CD14-positive monocyte (primary cell): ENCODE measurements around the gene APP. TPM values are rescaled to one million over a fixed set of nuclear protein-coding genes. Genes with fewer than 3 reads are reported as not detected.
A peak's percentile ranks its signal among the peaks of the same experiment; 100 is the strongest.

Source experiments
- DNase-seq, 3 donors: peaks; one replicate each; pipeline ENCODE4 v3.0.0-alpha.2; 2011 to 2022
- H2AFZ ChIP-seq: 2 replicates; pipeline ENCODE4 v1.6.0; 2012; ENCODE audit warnings: mild to moderate bottlenecking, low read depth, low read length, inconsistent platforms; ENCODE audit not compliant: insufficient read depth, poor library complexity, severe bottlenecking
- H3K27ac ChIP-seq, 2 donors: 1 replicate in 1 of 2; 2 replicates in 1 of 2; pipeline ENCODE4 v1.5.1; 2012 to 2013; ENCODE audit warnings: low read length in 2 of 2, control low read depth in 1 of 2, inconsistent platforms in 1 of 2, low read depth in 1 of 2, mild to moderate bottlenecking in 1 of 2
- H3K27me3 ChIP-seq, 2 donors: one replicate each; pipeline versions ENCODE4 v1.6.0 to v1.6.1; 2011 to 2013; ENCODE audit warnings: low read length in 2 of 2; ENCODE audit not compliant: control insufficient read depth in 2 of 2, insufficient read depth in 2 of 2
- H3K36me3 ChIP-seq, 2 donors: replicated peaks in 1 of 2; 1 replicate in 1 of 2; 2 replicates in 1 of 2; pipeline versions ENCODE4 v1.5.1 to v1.6.1; 2012 to 2013; ENCODE audit warnings: low read length in 2 of 2, control low read depth in 1 of 2, inconsistent platforms in 1 of 2, mild to moderate bottlenecking in 1 of 2; ENCODE audit not compliant: insufficient read depth in 2 of 2, control insufficient read depth in 1 of 2
- H3K4me1 ChIP-seq, 2 donors: 1 replicate in 1 of 2; 2 replicates in 1 of 2; pipeline versions ENCODE4 v1.5.1 to v1.6.1; 2012 to 2013; ENCODE audit warnings: low read length in 2 of 2, control low read depth in 1 of 2, inconsistent platforms in 1 of 2, mild to moderate bottlenecking in 1 of 2, moderate library complexity in 1 of 2; ENCODE audit not compliant: insufficient read depth in 2 of 2, control insufficient read depth in 1 of 2
- H3K4me2 ChIP-seq: replicated peaks from 2 replicates; pipeline ENCODE3; 2012; ENCODE audit warnings: low read length, moderate library complexity, mild to moderate bottlenecking; ENCODE audit not compliant: poor library complexity, severe bottlenecking; ENCODE audit errors: extremely low read depth
- H3K4me3 ChIP-seq, 3 experiments: fragments of 200-600 bp in 1 of 3; sonication (generic) in 1 of 3; replicated peaks in 1 of 3; 1 replicate in 2 of 3; 2 replicates in 1 of 3; pipeline ENCODE4 v1.5.1; 2011 to 2013; ENCODE audit warnings: low read length in 3 of 3, mild to moderate bottlenecking in 3 of 3, control low read depth in 2 of 3, low read depth in 2 of 3, inconsistent platforms in 1 of 3, moderate library complexity in 1 of 3
- H3K79me2 ChIP-seq: 2 replicates; pipeline ENCODE4 v1.6.0; 2012; ENCODE audit warnings: mild to moderate bottlenecking, control low read depth, inconsistent platforms, low read length, moderate library complexity; ENCODE audit not compliant: insufficient read depth
- H3K9ac ChIP-seq: 2 replicates; pipeline ENCODE4 v1.6.0; 2017; ENCODE audit warnings: low read length, mild to moderate bottlenecking; ENCODE audit not compliant: insufficient read depth, poor library complexity, severe bottlenecking
- H3K9me3 ChIP-seq, 2 donors: replicated peaks in 1 of 2; 1 replicate in 1 of 2; 2 replicates in 1 of 2; pipeline versions ENCODE4 v1.5.1 to v1.6.1; 2012 to 2013; ENCODE audit warnings: low read length in 2 of 2, control low read depth in 1 of 2; ENCODE audit not compliant: control insufficient read depth in 1 of 2, insufficient read depth in 1 of 2
- H4K20me1 ChIP-seq: 2 replicates; pipeline ENCODE4 v1.6.0; 2012; ENCODE audit warnings: mild to moderate bottlenecking, low read length, control low read depth, moderate library complexity; ENCODE audit not compliant: insufficient read depth
- H3K27ac Mint-ChIP-seq, 7 donors: one replicate each; pipeline ENCODE4 v1.8.0; 2020; ENCODE audit warnings: mild to moderate bottlenecking in 7 of 7, mixed read lengths in 7 of 7, moderate library complexity in 6 of 7, inconsistent platforms in 2 of 7
- H3K27me3 Mint-ChIP-seq, 3 donors: one replicate each; pipeline ENCODE4 v1.8.0; 2021 to 2022; ENCODE audit warnings: low read depth in 3 of 3, mild to moderate bottlenecking in 3 of 3, mixed read lengths in 3 of 3, moderate library complexity in 3 of 3, inconsistent platforms in 1 of 3
- H3K36me3 Mint-ChIP-seq, 2 donors: one replicate each; pipeline ENCODE4 v1.8.0; 2020; ENCODE audit warnings: mixed read lengths in 2 of 2, inconsistent platforms in 1 of 2, mild to moderate bottlenecking in 1 of 2
- H3K4me1 Mint-ChIP-seq: one replicate; pipeline ENCODE4 v1.8.0; 2020; ENCODE audit warnings: mild to moderate bottlenecking, mixed read lengths
- H3K4me3 Mint-ChIP-seq, 2 donors: one replicate each; pipeline ENCODE4 v1.8.0; 2020; ENCODE audit warnings: mild to moderate bottlenecking in 2 of 2, mixed read lengths in 2 of 2, moderate library complexity in 1 of 2
- H3K9me3 Mint-ChIP-seq, 7 donors: one replicate each; pipeline ENCODE4 v1.8.0; 2020 to 2022; ENCODE audit warnings: mixed read lengths in 7 of 7, mild to moderate bottlenecking in 6 of 7, moderate library complexity in 6 of 7, inconsistent platforms in 2 of 7
- CTCF ChIP-seq: fragments of 200-600 bp; IDR thresholded peaks from one replicate; pipeline ENCODE4 v1.8.0; 2022; ENCODE audit warnings: antibody characterized with exemption, mild to moderate bottlenecking
- WGBS: methylation state at CpG from one replicate; pipeline ENCODE4 v1.1.5; 2013; ENCODE audit warnings: missing lambda C conversion rate; ENCODE audit not compliant: insufficient coverage; 5-methylcytosine and 5-hydroxymethylcytosine counted together
- intact Hi-C, 2 donors: fragments of 100-400 bp; cut with micrococcal nuclease; formaldehyde crosslinking; loops; one replicate each; pipeline versions ENCODE4 v1.15.0 to v1.15.1; 2023
- polyA plus RNA-seq, 3 donors: library from polyadenylated mRNA; depleted of rRNA in 1 of 3; unstranded in 2 of 3; stranded (reverse) in 1 of 3; fragments of 300-500 nt in 2 of 3; fragments of >200 nt in 1 of 3; fragmentation: Illumina TruSeq in 2 of 3; gene quantifications; 1 replicate in 2 of 3; 2 replicates in 1 of 3; pipeline ENCODE4 v1.2.3, GENCODE V29; 2012 to 2021

The APP gene
- polyA plus RNA-seq, 3 donors, result 28.0 to 118 (median 35.1) TPM

DNA sequence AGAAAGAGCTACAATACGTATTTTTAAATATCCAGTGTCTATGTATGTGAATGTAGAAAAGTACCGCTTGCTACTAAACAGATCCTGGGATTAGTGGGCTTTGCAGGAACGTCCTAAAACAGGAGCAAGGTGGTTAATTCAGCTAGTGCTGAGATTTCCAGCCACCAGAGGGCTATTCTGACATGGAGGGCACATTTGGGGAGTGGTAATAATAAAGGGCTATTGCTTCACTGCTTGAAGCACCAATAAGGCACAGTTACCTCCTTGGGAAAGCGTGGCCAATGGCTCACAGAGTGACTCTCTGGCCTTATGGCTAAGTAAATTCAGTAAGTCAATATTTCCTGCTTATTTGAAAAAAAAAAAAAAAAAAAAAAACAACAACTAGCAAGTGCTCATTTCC is 283.4 kb downstream of the APP start:
- Histone ChIP-seq H3K36me3 (peaks cover 41 to 75% of the 10 kb centered on the region in 2 donors), H3K4me1 (no peaks in the 10 kb centered on the region), H3K4me2 (no peak overlapping the region), H3K9ac (no peak overlapping the region), H4K20me1 (no peaks in the 10 kb centered on the region), H2AFZ (no peak overlapping the region), H3K27me3 (no peaks in the 10 kb centered on the region), H3K4me3 (no peak overlapping the region), H3K27ac (no peak overlapping the region), H3K9me3 (no peaks in the 10 kb centered on the region), H3K79me2 (no peaks in the 10 kb centered on the region)
- no peaks in the 10 kb centered on the region for H3K27me3 Mint-ChIP-seq
- H3K4me3 Mint-ChIP-seq, result no peak overlapping the region
- H3K4me1 Mint-ChIP-seq, result peaks cover 4% of the 10 kb centered on the region
- intact Hi-C loops, result loop anchor here in 1 of 2 donors (5.0 kb wide), 1 partner anchor 820 kb away; no protein-coding TSS in a partner anchor
- H3K9me3 Mint-ChIP-seq, result no peaks in the 10 kb centered on the region
- no peak for DNase-seq
- TF ChIP-seq CTCF, result no peak
- H3K36me3 Mint-ChIP-seq, result peaks cover 53 to 77% of the 10 kb centered on the region in 2 donors
- 94% methylated on average over 3 of the region's 4 CpGs for WGBS
- no peak overlapping the region for H3K27ac Mint-ChIP-seq

GRCh38 chr21:25885880-25886279 is 284.7 kb downstream of the APP start:
- 95% methylated on average over 3 of the region's 7 CpGs for WGBS
- H3K4me3 ChIP-seq, result no peak overlapping the region
- intact Hi-C loops, result loop anchor here in 1 of 2 donors (5.0 kb wide), 1 partner anchor 821 kb away; no protein-coding TSS in a partner anchor
- no peaks in the 10 kb centered on the region for H3K4me1 ChIP-seq
- no peak overlapping the region for H2AFZ ChIP-seq
- peaks cover 39 to 70% of the 10 kb centered on the region in 2 donors for H3K36me3 ChIP-seq
- no peak overlapping the region for H3K27ac ChIP-seq
- H3K27me3 ChIP-seq, result no peaks in the 10 kb centered on the region
- H4K20me1 ChIP-seq, result no peaks in the 10 kb centered on the region
- DNase-seq, result no peak
- no peak for TF ChIP-seq CTCF
- Mint-ChIP-seq H3K4me1 (peaks cover 4% of the 10 kb centered on the region), H3K27ac (peak overlapping the region in 1 of 7 donors; percentile 62), H3K27me3 (no peaks in the 10 kb centered on the region), H3K4me3 (no peak overlapping the region), H3K9me3 (no peaks in the 10 kb centered on the region), H3K36me3 (peaks cover 52 to 73% of the 10 kb centered on the region in 2 donors)
- H3K4me2 ChIP-seq, result no peak overlapping the region
- H3K9me3 ChIP-seq, result no peaks in the 10 kb centered on the region
- no peak overlapping the region for H3K9ac ChIP-seq
- no peaks in the 10 kb centered on the region for H3K79me2 ChIP-seq
